Measurements from ENCODE around the gene STON2.
"Not testable (repeated sequence)": the region's sequence is repeated elsewhere in the genome, so short reads cannot be mapped to it uniquely, and the experiment has no call there.

The STON2 gene

GRCh38 chr14:81380009-81380408, 20.1 kb downstream of the STON2 start:
- DNase-seq (ENCODE audit: low read depth), result not testable (repeated sequence)

GRCh38 chr14:81371802-81372201, 28.3 kb downstream of the STON2 start:
- no peak for DNase-seq (ENCODE audit: low read depth)

GRCh38 chr14:81367563-81367962, 32.6 kb downstream of the STON2 start:
- no peak for DNase-seq (ENCODE audit: low read depth)

- DNase-seq (ENCODE audit: low read depth), result no peak
Measured at GRCh38 chr14:81366884-81367283, 33.2 kb downstream of the STON2 start.

- DNase-seq (ENCODE audit: low read depth), result no peak
Measured at GRCh38 chr14:81366214-81366613, 33.9 kb downstream of the STON2 start.

GRCh38 chr14:81363746-81364378, 36.3 kb downstream of the STON2 start:
- DNase-seq (ENCODE audit: low read depth), result no peak

- DNase-seq (ENCODE audit: low read depth), result no peak
Measured at GRCh38 chr14:81353691-81354323, 46.3 kb downstream of the STON2 start.

- DNase-seq (ENCODE audit: low read depth), result no peak
Measured at GRCh38 chr14:81352413-81352812, 47.7 kb downstream of the STON2 start.

- no peak for DNase-seq (ENCODE audit: low read depth)
Measured at GRCh38 chr14:81351205-81351604, 48.9 kb downstream of the STON2 start.

- DNase-seq (ENCODE audit: low read depth), result no peak
Measured at GRCh38 chr14:81350344-81351130, 49.6 kb downstream of the STON2 start.

- DNase-seq (ENCODE audit: low read depth), result no peak
Measured at GRCh38 chr14:81348061-81348460, 52.1 kb downstream of the STON2 start.

- no peak for DNase-seq (ENCODE audit: low read depth)
Measured at GRCh38 chr14:81345781-81346180, 54.3 kb downstream of the STON2 start.

- no peak for DNase-seq (ENCODE audit: low read depth)
Measured at GRCh38 chr14:81344481-81345160, 55.5 kb downstream of the STON2 start.

- no peak for DNase-seq (ENCODE audit: low read depth)
Measured at GRCh38 chr14:81343701-81344100, 56.4 kb downstream of the STON2 start.

GRCh38 chr14:81342850-81343580, 57.1 kb downstream of the STON2 start:
- DNase-seq (ENCODE audit: low read depth), result no peak

GRCh38 chr14:81341781-81342180, 58.3 kb downstream of the STON2 start:
- DNase-seq (ENCODE audit: low read depth), result no peak

GRCh38 chr14:81341370-81341769, 58.8 kb downstream of the STON2 start:
- DNase-seq (ENCODE audit: low read depth), result no peak

- no peak for DNase-seq (ENCODE audit: low read depth)
Measured at GRCh38 chr14:81340201-81340600, 59.9 kb downstream of the STON2 start.

- no peak for DNase-seq (ENCODE audit: low read depth)
Measured at GRCh38 chr14:81337073-81337472, 63.1 kb downstream of the STON2 start.

- DNase-seq (ENCODE audit: low read depth), result no peak
Measured at GRCh38 chr14:81336009-81336408, 64.1 kb downstream of the STON2 start.

GRCh38 chr14:81332725-81333124, 67.4 kb downstream of the STON2 start:
- DNase-seq (ENCODE audit: low read depth), result no peak

Measured in stimulated activated CD8-positive, alpha-beta memory T cell treated with anti-CD3 and anti-CD28 coated beads, Interleukin-12 subunit alpha, Interleukin-12 subunit beta, amount 100 ng/mL, for 1 hour (primary cell).